Right renal cortex interstitium (tissue), 3 donors: ENCODE data around the gene YWHAE. TPM values are rescaled to one million over a fixed set of nuclear protein-coding genes. Genes with fewer than 3 reads are reported as not detected.
A peak's percentile ranks its signal among the peaks of the same experiment; 100 is the strongest.
"Not testable (repeated sequence)": the region's sequence is repeated elsewhere in the genome, so short reads cannot be mapped to it uniquely, and the experiment has no call there.

ENCODE experiments used
- DNase-seq, 3 donors: peaks; one replicate each; pipeline ENCODE4 v3.0.0-alpha.2; 2013; ENCODE audit warnings: low read depth in 3 of 3, low spot score in 2 of 3
- polyA plus RNA-seq, 3 donors: library from polyadenylated mRNA; unstranded; fragments of 120-200 nt; gene quantifications; one replicate each; pipeline ENCODE4 v1.2.1, GENCODE V29; 2013; ENCODE audit not compliant: insufficient read length in 3 of 3

Gene YWHAE
- polyA plus RNA-seq, 3 donors: 1,197 to 1,229 (median 1,228) TPM

- DNase-seq: no peak
Measured at GRCh38 chr17:1375615-1376014, 24.4 kb downstream of the YWHAE start.

GRCh38 chr17:1374431-1375177 is 25.4 kb downstream of the YWHAE start:
- no peak for DNase-seq

- no peak for DNase-seq
Measured at GRCh38 chr17:1373707-1374237, 26.2 kb downstream of the YWHAE start.

GRCh38 chr17:1372618-1373017 is 27.4 kb downstream of the YWHAE start:
- DNase-seq: no peak

- DNase-seq: no peak
Measured at GRCh38 chr17:1371893-1372590, 28.0 kb downstream of the YWHAE start.

GRCh38 chr17:1368588-1368987 is 31.4 kb downstream of the YWHAE start:
- no peak for DNase-seq

- no peak for DNase-seq
Measured at GRCh38 chr17:1367351-1367745, 32.7 kb downstream of the YWHAE start.

- no peak for DNase-seq
Measured at GRCh38 chr17:1366234-1366633, 33.8 kb downstream of the YWHAE start.

GRCh38 chr17:1365445-1366039 is 34.5 kb downstream of the YWHAE start:
- peak; percentile 52 to 61 (median 59) for DNase-seq

- no peak for DNase-seq
Measured at GRCh38 chr17:1362964-1363363, 37.1 kb downstream of the YWHAE start.

- DNase-seq: no peak
Measured at GRCh38 chr17:1362065-1362848, 37.8 kb downstream of the YWHAE start.

- DNase-seq: no peak
Measured at GRCh38 chr17:1360975-1361374, 39.0 kb downstream of the YWHAE start.

- not testable (repeated sequence) for DNase-seq
Measured at GRCh38 chr17:1360315-1360714, 39.7 kb downstream of the YWHAE start.

GRCh38 chr17:1354030-1354429 is 46.0 kb downstream of the YWHAE start:
- DNase-seq: no peak

GRCh38 chr17:1352530-1352929 is 47.5 kb downstream of the YWHAE start:
- DNase-seq: not testable (repeated sequence)

- no peak for DNase-seq
Measured at GRCh38 chr17:1351971-1352370, 48.1 kb downstream of the YWHAE start.

GRCh38 chr17:1351275-1351674 is 48.7 kb downstream of the YWHAE start:
- no peak for DNase-seq

- no peak for DNase-seq
Measured at GRCh38 chr17:1347589-1348323, 52.3 kb downstream of the YWHAE start.

- DNase-seq: no peak
Measured at GRCh38 chr17:1344521-1344920, 55.5 kb downstream of the YWHAE start.

GRCh38 chr17:1343554-1343953 is 56.5 kb downstream of the YWHAE start:
- no peak for DNase-seq
